NCI-H187 treated with DMSO at 0.1 percent for 48 hours (cell line): ENCODE results near the gene PSMB5.

Source experiments
- DNase-seq: peaks from one replicate; lab custom pipeline; 2025; lab: John Stamatoyannopoulos, UW

Gene PSMB5

GRCh38 chr14:23058654-23059504, 24.2 kb upstream of the PSMB5 start:
- no peak for DNase-seq

DNA sequence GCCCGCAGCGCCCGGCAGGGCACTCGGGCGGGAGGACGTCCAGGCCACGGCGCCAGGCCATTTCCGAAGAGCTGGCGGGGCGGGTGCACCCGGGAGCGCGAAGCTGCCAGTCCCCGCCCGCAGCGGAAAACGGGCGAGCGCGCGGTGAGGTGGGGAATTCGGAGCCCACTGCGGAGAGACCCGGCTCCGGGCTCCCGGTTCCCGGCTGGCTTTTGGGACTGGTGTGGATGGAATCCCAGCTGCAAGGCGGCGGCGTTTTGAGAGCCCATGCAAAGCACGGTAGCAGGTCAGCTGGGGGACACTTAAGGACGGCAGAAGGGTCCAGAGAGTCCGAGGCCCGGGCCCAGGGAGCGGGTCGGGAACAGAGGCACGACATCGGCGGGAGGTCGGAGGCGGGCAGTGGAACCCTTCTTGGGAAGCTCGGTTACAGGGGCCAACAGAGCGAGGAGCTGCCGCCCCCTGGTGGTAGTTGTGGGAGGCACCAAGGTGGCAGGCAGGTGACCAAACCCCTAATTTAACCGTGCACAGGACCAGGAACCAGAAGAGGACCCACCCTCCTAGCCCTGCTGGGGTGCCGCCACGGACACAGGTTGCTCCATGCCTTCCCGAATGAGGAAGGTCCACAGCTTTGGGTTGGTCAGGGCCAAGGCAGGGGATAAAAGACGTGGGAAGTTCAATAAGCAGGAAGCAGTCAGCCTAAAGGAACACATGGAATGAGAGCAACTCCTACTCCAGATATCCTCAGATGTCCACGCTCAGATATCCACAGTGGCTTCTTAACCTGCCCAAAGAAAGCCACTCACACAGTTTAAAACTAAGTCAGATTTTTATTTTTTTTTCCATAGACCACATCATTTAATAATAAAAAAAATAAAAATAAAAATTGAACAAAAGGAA, 23.3 kb upstream of the PSMB5 start:
- no peak for DNase-seq

DNA sequence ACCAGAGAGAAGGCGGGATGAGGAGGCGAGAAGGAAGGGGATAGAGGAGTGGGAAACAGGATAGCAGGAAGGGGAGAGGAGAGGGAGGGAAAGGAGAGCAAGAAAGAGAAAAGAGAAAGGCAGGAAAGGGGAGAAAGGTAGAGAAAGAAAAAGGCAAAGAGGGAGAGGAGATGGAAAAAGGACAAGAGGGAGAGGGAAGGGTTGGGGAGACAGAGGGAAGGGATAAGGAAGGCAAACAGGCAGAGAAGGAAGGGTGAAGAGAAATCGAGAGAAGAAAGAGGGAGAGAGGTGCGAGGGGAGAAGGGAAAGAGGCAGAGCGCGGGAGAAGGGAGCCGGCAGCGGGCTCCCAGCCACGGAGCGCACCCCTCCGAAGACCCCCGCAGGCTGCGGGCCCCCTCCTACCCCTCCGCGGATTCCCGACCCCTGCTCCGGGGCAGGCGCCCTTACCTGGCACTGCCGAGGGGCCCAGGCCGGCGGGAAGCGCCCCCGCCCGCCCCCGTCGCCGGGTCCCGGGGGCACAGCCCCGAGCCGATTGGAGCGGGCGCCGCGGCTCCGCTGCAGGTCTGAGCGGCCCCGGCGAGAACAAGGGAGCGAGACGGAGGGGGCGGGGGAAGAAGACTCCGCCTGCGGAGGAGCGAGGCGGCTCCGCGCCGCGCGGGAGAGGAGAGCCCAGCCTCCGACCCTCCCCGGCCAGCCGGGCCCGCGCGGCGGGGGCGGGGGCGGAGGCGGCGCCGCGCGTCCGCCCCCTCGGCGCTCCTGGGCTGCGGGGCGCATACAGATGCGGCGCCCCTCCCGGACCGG, 22.5 kb upstream of the PSMB5 start, which contains the start of gene CDH24:
TSS of gene CDH24 (minus strand) at position 565 of the 801 bp plus-strand sequence. CDS start 1,787 bp downstream, outside the sequence.
- no peak for DNase-seq

GRCh38 chr14:23056145-23056955, 21.6 kb upstream of the PSMB5 start:
- DNase-seq: no peak

DNA sequence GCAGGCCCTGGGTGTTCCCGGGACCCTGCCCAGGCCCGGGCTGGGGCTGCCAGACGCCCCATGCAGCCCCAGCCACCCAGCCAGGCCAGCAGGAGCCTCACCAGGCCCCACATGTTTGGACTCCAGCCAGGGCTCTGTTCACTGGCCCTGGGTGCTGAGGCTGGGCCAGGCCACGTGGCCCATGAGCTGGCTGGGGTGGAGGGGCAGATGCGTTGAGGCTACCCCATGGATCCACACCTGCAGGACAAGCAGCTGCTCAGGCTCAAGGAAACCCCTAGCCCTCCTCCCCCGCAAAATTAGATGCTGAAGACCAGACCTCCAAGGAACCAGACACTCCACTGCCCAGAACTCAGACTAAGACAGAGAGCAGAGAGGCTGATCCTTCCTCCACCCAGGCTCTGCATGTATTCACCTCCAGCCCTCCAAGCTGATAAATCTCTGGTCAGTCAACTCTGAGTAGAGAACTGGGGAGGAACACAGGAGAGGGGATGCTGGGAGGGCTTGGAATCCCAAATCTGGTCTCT, 21.0 kb upstream of the PSMB5 start:
- DNase-seq: no peak

DNA sequence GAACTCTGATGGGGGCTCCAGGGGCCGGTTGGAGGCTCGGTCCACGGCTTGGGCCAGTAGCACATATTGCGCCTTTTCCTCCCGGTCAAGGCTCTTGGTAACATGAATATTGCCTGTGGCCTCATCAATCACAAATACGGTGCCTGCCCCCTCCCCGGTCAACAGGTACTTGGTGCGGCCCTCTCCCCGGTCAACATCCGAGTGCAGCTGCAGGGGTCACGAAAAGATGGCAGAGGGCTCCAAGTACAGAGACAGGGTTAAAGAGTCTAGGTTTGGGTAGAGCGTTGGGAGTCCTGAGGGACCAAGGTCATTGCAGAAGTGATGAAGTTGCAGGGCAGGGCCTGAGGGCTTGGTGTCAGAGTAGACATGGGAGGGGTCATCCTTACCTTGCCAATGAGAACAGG, 20.4 kb upstream of the PSMB5 start:
- DNase-seq: no peak

DNA sequence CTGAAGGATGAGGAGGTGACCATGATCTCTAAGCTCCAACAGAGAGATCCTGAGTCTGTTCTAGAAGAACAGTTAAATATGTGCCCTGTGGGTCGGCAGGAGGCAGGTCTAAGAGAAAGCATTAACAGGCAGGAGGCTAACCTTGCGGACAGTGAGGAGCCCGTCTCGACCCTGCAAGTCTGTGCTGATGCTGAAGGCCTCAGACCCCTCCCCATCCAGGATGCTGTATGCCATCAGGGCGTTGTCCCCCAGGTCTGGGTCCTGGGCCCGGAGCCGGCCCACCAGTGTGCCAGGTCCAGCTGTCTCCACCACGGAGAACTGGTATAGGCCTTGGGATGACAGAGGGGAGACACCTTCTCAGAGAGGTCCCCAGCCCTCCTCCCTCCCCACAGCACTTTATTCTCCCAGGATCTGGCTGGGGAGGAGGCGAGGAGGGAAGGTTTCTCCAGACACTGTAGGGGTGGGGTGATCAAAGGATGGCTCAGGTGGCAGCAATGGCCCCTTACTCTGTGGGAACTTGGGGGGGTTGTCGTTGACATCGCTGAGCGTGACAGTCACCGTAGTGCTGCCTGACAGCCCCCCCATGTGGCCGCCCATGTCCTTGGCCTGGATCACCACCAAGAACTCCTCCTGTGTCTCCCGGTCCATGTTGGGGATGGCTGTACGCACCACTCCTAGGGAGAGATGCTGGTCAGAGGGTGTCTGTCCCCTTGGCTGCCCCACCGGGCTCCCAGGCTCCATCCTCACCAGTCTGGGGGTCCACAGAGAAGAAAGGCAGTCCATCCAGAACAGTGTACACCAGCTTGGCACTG, 19.5 kb upstream of the PSMB5 start:
- DNase-seq: no peak

DNA sequence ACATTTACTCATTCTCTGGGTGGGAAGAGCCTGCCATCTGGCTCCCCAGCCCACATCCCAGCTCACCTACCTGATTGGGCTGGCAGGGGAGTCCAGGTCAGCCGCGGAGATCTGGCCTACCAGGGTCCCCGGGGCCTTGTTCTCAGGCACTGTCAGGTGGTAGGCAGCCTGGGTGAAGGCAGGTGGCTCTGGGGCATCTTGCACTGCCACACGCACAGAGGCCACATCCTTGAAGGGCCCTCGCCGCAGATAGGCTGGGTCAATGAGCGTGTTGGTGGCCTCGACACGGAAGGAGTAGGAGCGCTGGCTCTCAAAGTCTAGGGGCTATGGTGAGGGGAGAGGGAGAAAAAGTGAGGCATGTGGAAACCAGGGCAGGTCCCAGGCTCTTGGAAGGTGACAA, 18.7 kb upstream of the PSMB5 start:
- DNase-seq: no peak

DNA sequence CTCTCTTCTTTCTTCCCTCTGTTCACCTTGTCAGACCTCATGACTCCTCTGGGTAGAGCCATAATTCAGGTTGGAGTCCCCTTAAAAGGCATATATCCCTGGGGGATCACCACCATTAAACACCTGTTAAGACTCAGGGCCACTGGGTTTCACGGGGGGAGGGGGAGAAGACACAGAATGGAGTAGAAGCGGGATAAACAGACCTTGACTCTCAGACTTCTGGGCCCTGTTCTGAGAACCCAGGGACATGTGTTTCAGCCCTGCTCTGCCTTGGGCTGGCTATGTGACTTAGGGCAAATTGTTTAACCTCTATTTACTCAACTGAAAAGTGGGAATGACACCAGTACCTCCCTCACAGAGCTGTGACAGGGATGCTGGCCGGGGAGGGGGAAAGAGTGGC, 18.0 kb upstream of the PSMB5 start:
- DNase-seq: no peak

- DNase-seq: no peak
Measured at GRCh38 chr14:23052182-23052623, 17.5 kb upstream of the PSMB5 start.

DNA sequence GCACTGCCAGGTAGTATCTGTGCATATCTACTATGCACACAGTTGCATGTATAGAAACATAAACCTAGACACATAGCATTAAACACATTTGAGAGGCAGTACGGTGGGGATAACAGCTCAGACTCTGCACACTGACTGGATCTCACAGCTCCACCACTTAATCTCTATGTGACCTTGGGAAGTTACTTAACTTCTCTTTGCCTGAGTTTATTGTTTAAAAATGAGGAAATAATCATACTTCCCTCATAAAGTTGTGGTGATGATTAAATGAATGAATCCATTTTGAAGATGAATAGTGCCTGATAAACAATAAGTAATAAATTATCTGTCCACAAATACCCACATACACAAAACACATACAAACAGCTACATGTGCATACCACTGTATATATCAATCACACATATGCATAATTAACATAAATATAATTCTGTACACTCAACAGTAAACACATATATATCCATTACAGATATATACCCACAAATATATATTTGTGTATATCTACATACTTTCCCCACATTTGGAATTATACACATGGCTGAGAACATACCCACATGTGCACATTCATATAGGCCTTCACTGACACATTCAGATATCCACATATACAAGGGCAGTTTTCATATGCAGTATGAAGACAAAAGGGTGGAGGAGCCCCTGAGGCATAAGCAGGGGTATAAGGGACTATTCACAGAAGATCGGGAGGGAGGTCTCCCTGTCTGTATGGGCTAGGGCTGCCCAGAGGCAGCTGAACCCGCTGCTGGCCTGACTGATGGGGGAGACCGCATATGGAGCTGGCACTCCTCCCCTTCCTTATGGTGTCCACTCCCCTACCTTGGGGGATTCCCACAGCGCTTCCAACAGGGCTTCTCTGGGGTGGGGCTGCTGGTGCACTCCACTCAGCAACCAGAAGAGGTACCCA, 16.7 kb upstream of the PSMB5 start:
- DNase-seq: no peak

DNA sequence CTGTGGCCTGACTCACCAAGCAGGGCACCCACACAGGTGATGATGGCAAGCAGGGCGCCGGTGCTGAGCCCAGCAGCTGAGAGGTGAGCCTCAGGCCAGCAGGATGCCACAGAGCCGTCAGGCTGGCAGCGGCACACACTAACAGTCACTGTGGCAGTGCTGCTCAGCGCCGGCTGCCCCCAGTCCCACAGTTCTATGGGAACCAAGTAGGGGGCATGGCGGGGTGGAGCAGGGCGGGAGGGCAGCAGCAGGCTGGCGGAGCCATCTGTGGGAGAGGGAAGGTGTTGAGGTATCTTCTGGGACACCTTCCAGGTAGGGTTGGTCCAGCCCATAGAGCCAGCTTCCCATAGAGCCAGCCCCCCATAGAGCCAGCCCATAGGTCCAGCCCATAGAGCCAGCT, 14.3 kb upstream of the PSMB5 start:
- DNase-seq: no peak

DNA sequence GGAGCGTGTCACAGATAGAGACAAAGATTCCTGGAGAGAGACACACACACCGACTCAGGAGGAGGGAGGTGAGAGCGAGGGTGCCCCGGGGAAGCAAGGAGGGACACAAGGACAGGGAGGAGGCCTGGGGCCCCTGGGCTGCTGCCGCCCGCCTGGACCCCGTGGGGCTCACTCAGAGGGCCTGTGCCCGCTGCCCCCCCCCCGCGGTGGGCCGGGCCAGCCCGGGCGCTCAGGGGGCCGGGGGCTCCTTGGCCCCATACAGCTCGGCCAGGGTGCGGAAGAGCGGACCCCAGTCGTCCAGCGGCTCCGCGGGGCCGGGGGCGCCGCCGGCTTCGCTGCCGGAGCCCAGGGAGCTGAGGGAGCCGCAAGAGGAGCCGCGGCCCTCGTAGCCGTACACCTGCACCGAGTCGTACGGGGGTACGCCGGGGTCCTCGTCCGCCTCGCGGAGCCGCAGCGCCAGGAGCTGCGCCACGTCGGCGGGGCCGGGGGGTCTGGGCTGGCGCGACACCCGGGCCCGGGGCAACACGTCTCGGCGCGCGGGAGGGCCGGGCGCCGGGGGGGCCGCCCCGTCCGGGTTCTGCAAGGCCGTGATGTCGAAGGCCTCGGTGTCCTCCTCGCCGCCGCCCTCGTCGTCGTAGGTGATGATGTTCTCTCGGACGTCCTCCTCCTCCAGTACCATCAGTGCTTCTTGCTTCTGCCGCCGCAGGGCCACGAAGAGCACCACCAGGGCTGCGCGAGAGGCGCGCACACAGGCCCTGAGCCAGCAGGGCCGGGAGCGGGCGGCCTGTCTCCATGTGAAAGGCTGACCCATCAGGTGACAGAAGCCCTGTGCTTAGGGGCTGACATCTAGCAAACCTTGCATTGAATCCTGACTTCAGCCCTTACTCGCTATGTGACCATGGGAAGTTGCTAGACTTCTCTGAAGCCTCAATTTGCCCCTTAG, 13.3 kb upstream of the PSMB5 start:
- no peak for DNase-seq

GRCh38 chr14:23047034-23047634, 12.4 kb upstream of the PSMB5 start:
- no peak for DNase-seq

- DNase-seq: no peak
Measured at GRCh38 chr14:23045419-23046357, 11.0 kb upstream of the PSMB5 start.

GRCh38 chr14:23044840-23045239, 10.1 kb upstream of the PSMB5 start:
- no peak for DNase-seq
